B cell (primary cell): Measurements from ENCODE around the gene ARX. TPM values are rescaled to one million over a fixed set of nuclear protein-coding genes. Genes with fewer than 3 reads are reported as not detected.

Source experiments
- ATAC-seq: fragments of 200-7000 bp; cut with Tn5 transposase; one replicate; pipeline ENCODE4 v1.10.0; 2021; ENCODE audit warnings: low read depth, mild to moderate bottlenecking, moderate number of reproducible peaks, moderate library complexity
- CTCF ChIA-PET: fragments of 350-600 bp; sonication (Branson Sonifier 250); formaldehyde crosslinking; loops from one replicate; lab custom pipeline; 2021; ENCODE audit warnings: antibody characterized with exemption, inconsistent platforms; lab: Charles Lee
- POLR2A ChIA-PET: fragments of 350-600 bp; sonication (Branson Sonifier 250); formaldehyde crosslinking; loops from one replicate; lab custom pipeline; 2021; ENCODE audit warnings: antibody characterized with exemption; lab: Charles Lee
- DNase-seq: peaks from one replicate; pipeline ENCODE4 v3.0.0; 2013
- H2AFZ ChIP-seq: 2 replicates; pipeline ENCODE4 v1.6.1; 2012; ENCODE audit warnings: mild to moderate bottlenecking, low read depth, low read length; ENCODE audit not compliant: insufficient read depth, poor library complexity, severe bottlenecking
- H3K27ac ChIP-seq, 2 donors: 1 replicate in 1 of 2; 2 replicates in 1 of 2; pipeline ENCODE4 v1.5.1; 2012 to 2013; ENCODE audit warnings: low read length in 2 of 2, mild to moderate bottlenecking in 2 of 2, moderate library complexity in 1 of 2
- H3K27me3 ChIP-seq, 4 experiments: fragments of 200-600 bp in 1 of 4; sonication (generic) in 1 of 4; replicated peaks in 1 of 4; 1 replicate in 2 of 4; 2 replicates in 2 of 4; pipeline versions ENCODE4 v1.6.1 to v1.7.0; 2013 to 2016; ENCODE audit warnings: low read length in 3 of 4, mild to moderate bottlenecking in 2 of 4, mixed read lengths in 1 of 4, moderate library complexity in 1 of 4; ENCODE audit not compliant: insufficient read depth in 4 of 4, control insufficient read depth in 3 of 4; ENCODE audit errors: control extremely low read depth in 1 of 4
- H3K36me3 ChIP-seq, 2 experiments: replicated peaks in 1 of 2; 1 replicate in 1 of 2; 2 replicates in 1 of 2; pipeline versions ENCODE4 v1.6.1 to v1.7.1; 2013; ENCODE audit warnings: low read length in 1 of 2; ENCODE audit not compliant: insufficient read depth in 2 of 2, control insufficient read depth in 1 of 2; ENCODE audit errors: control extremely low read depth in 1 of 2, extremely low read depth in 1 of 2
- H3K4me1 ChIP-seq, 2 donors: fragments of 200-600 bp in 1 of 2; sonication (generic) in 1 of 2; 1 replicate in 1 of 2; 2 replicates in 1 of 2; pipeline versions ENCODE4 v1.5.1 to v1.6.1; 2013 to 2017; ENCODE audit warnings: low read length in 2 of 2; ENCODE audit not compliant: control insufficient read depth in 2 of 2, insufficient read depth in 2 of 2
- H3K4me2 ChIP-seq: replicated peaks from 2 replicates; pipeline ENCODE3; 2012; ENCODE audit warnings: mild to moderate bottlenecking, low read depth, low read length; ENCODE audit not compliant: poor library complexity, severe bottlenecking
- H3K4me3 ChIP-seq, 5 experiments: fragments of 200-600 bp in 1 of 5; sonication (generic) in 1 of 5; 1 replicate in 3 of 5; 2 replicates in 2 of 5; pipeline versions ENCODE4 v1.5.1 to v1.7.0; 2011 to 2016; ENCODE audit warnings: low read length in 4 of 5, mild to moderate bottlenecking in 4 of 5, low read depth in 2 of 5, control low read depth in 1 of 5, moderate library complexity in 1 of 5; ENCODE audit not compliant: insufficient read depth in 1 of 5; ENCODE audit errors: control extremely low read depth in 1 of 5, extremely low read depth in 1 of 5
- H3K79me2 ChIP-seq: fragments of 200-600 bp; sonication (generic); one replicate; pipeline ENCODE4 v1.6.0; 2016; ENCODE audit warnings: low read length; ENCODE audit not compliant: control insufficient read depth, insufficient read depth
- H3K9ac ChIP-seq: fragments of 200-600 bp; sonication (generic); 2 replicates; pipeline ENCODE4 v1.6.1; 2017; ENCODE audit warnings: mild to moderate bottlenecking, low read length, moderate library complexity
- H3K9me3 ChIP-seq, 3 donors: one replicate each; pipeline versions ENCODE4 v1.6.1 to v1.7.1; 2013; ENCODE audit warnings: low read length in 2 of 3; ENCODE audit not compliant: control insufficient read depth in 2 of 3, insufficient read depth in 1 of 3; ENCODE audit errors: control extremely low read depth in 1 of 3
- H4K20me1 ChIP-seq: 2 replicates; pipeline ENCODE4 v1.6.0; 2012; ENCODE audit warnings: mild to moderate bottlenecking, low read length; ENCODE audit not compliant: insufficient read depth, control insufficient read depth, poor library complexity, severe bottlenecking
- H3K27ac Mint-ChIP-seq: one replicate; pipeline ENCODE4 v1.8.0; 2021; ENCODE audit warnings: mixed read lengths
- H3K27me3 Mint-ChIP-seq: one replicate; pipeline ENCODE4 v1.8.0; 2021; ENCODE audit warnings: mixed read lengths
- H3K4me1 Mint-ChIP-seq: one replicate; pipeline ENCODE4 v1.8.0; 2021; ENCODE audit warnings: mixed read lengths
- H3K4me3 Mint-ChIP-seq: one replicate; pipeline ENCODE4 v1.8.0; 2021; ENCODE audit warnings: mixed read lengths
- H3K9me3 Mint-ChIP-seq: one replicate; pipeline ENCODE4 v1.8.0; 2022; ENCODE audit warnings: mixed read lengths; ENCODE audit not compliant: insufficient read depth
- CTCF ChIP-seq: fragments of 200-600 bp; IDR thresholded peaks from one replicate; pipeline ENCODE4 v1.8.0; 2022; ENCODE audit warnings: antibody characterized with exemption, mild to moderate bottlenecking
- EZH2 ChIP-seq: IDR thresholded peaks from 2 replicates; pipeline ENCODE4 v1.6.1; 2012; ENCODE audit warnings: borderline replicate concordance, low read depth, mild to moderate bottlenecking, moderate library complexity, low read length; ENCODE audit not compliant: insufficient read depth, poor library complexity, severe bottlenecking
- WGBS: methylation state at CpG from one replicate; pipeline ENCODE4 v1.1.5; 2013; ENCODE audit warnings: missing lambda C conversion rate; ENCODE audit not compliant: insufficient coverage; 5-methylcytosine and 5-hydroxymethylcytosine counted together
- intact Hi-C: fragments of 100-400 bp; cut with micrococcal nuclease; formaldehyde crosslinking; loops from one replicate; pipeline ENCODE4 v1.10.0; 2022
- polyA plus RNA-seq: library from polyadenylated mRNA; depleted of rRNA; stranded (reverse); fragments of >200 nt; gene quantifications from 2 replicates; pipeline ENCODE4 v1.2.3, GENCODE V29; 2012
- total RNA-seq, 2 donors: library from RNA; stranded (reverse); fragments of 120-200 nt in 1 of 2; gene quantifications; 1 replicate in 1 of 2; 2 replicates in 1 of 2; pipeline versions ENCODE4 v1.2.3 to v1.2.4, GENCODE V29; 2013 to 2022

Gene ARX
- total and polyA plus RNA-seq, 2 donors (not counting 1 experiment from before 2014, with no cell fraction given) = not detected

DNA sequence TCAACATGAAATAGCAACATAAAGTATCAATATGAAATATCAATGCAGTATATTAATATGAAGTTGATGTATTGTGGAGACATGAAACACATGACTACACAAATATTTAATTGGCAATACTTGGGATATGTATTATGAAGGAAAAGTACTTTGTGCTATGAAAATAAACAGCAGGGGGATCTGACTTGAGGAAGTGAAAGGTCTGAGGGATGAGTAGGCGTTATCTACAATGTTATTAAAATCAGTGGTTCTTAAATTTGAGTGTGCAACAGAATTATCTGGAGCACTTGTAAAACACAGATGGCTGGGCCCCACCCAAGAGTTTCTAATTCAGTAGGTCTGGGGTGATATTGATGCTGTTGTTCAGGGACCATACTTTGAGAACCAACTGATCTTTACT is 27.4 kb upstream of the ARX start:
- Histone ChIP-seq H3K9me3 (no peaks in the 10 kb centered on the region), H2AFZ (no peak overlapping the region), H3K27me3 (no peaks in the 10 kb centered on the region), H3K79me2 (no peaks in the 10 kb centered on the region), H3K36me3 (no peaks in the 10 kb centered on the region), H3K4me2 (no peak overlapping the region), H3K9ac (no peak overlapping the region), H4K20me1 (no peaks in the 10 kb centered on the region), H3K4me1 (peaks cover 0 to 7% of the 10 kb centered on the region in 2 donors), H3K27ac (no peak overlapping the region), H3K4me3 (no peak overlapping the region)
- intact Hi-C loops = no loop called here
- Mint-ChIP-seq H3K27me3 (peaks cover 8% of the 10 kb centered on the region), H3K9me3 (no peaks in the 10 kb centered on the region), H3K4me3 (no peak overlapping the region), H3K4me1 (peaks cover 11% of the 10 kb centered on the region), H3K27ac (no peak overlapping the region)
- DNase-seq (no peak), ATAC-seq (no peak)
- ChIA-PET CTCF (no interaction called here), POLR2A (no interaction called here)
- TF ChIP-seq EZH2 = no peak
- TF ChIP-seq CTCF = no peak
- WGBS = no CpG with 5 or more reads among the region's 1 CpG

DNA sequence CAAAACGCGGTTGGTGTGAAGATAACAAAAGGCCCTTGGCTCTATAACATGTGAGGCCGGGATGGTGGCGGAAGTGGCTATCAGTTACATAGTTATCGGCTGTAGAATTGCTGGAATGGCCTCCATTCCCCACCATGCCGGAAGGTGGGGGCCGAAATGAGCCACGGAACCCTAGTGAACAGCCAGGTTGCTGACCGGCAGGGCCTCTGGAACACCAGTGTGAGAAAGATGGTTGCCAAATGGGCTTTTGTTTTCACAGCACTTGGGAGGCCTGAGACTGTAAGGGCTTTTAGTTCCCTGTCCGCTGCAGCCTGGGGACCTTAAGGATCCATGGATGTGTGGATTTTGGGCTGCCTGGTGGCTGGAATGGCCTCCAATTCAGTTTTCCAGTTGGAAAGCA is 23.3 kb upstream of the ARX start:
- peaks cover 5% of the 10 kb centered on the region for H3K27me3 Mint-ChIP-seq
- intact Hi-C loops = no loop called here
- no peaks in the 10 kb centered on the region for H3K9me3 ChIP-seq
- H3K27me3 ChIP-seq = no peaks in the 10 kb centered on the region
- peaks cover 0 to 7% of the 10 kb centered on the region in 2 donors for H3K4me1 ChIP-seq
- no peak overlapping the region for H3K27ac Mint-ChIP-seq
- no peak overlapping the region for H3K4me2 ChIP-seq
- H3K36me3 ChIP-seq = no peaks in the 10 kb centered on the region
- no peak overlapping the region for H3K4me3 Mint-ChIP-seq
- CTCF ChIA-PET = no interaction called here
- no peak for TF ChIP-seq EZH2
- no peak for TF ChIP-seq CTCF
- H3K9me3 Mint-ChIP-seq = no peaks in the 10 kb centered on the region
- H3K4me3 ChIP-seq = no peak overlapping the region
- no peak overlapping the region for H3K27ac ChIP-seq
- no peak for DNase-seq
- H3K79me2 ChIP-seq = no peaks in the 10 kb centered on the region
- no peak overlapping the region for H2AFZ ChIP-seq
- WGBS = 91% methylated on average over 7 of the region's 10 CpGs
- H3K9ac ChIP-seq = no peak overlapping the region
- POLR2A ChIA-PET = no interaction called here
- H3K4me1 Mint-ChIP-seq = peaks cover 9% of the 10 kb centered on the region
- H4K20me1 ChIP-seq = no peaks in the 10 kb centered on the region
- no peak for ATAC-seq
